H9 (cell line): ENCODE results near the gene GLCCI1. TPM values are rescaled to one million over a fixed set of nuclear protein-coding genes. Genes with fewer than 3 reads are reported as not detected.

Source experiments
- DNase-seq: peaks from one replicate; pipeline ENCODE4 v3.0.0-alpha.2; 2017
- H2AFZ ChIP-seq: one replicate; pipeline ENCODE4 v1.6.1; 2013; ENCODE audit warnings: mild to moderate bottlenecking, low read length, control low read depth, moderate library complexity
- H2AK5ac ChIP-seq: 2 replicates; pipeline ENCODE4 v1.6.1; 2013; ENCODE audit warnings: low read length, control low read depth, mixed read lengths; ENCODE audit not compliant: insufficient read length
- H2BK120ac ChIP-seq: one replicate; pipeline ENCODE4 v1.6.1; 2013; ENCODE audit warnings: low read depth, mild to moderate bottlenecking, low read length, control low read depth, inconsistent platforms; ENCODE audit not compliant: poor library complexity, severe bottlenecking
- H2BK12ac ChIP-seq: 2 replicates; pipeline ENCODE4 v1.6.1; 2013; ENCODE audit warnings: low read length, control low read depth, mixed read lengths, low read depth; ENCODE audit not compliant: insufficient read length
- H2BK15ac ChIP-seq: 2 replicates; pipeline ENCODE4 v1.6.1; 2013; ENCODE audit warnings: low read depth, low read length, control low read depth
- H2BK20ac ChIP-seq: one replicate; pipeline ENCODE4 v1.6.1; 2013; ENCODE audit warnings: low read depth, mild to moderate bottlenecking, low read length, control low read depth, inconsistent platforms; ENCODE audit not compliant: poor library complexity, severe bottlenecking
- H2BK5ac ChIP-seq: 2 replicates; pipeline ENCODE4 v1.6.1; 2013; ENCODE audit warnings: low read length, control low read depth, mixed read lengths; ENCODE audit not compliant: insufficient read length
- H3K14ac ChIP-seq: 2 replicates; pipeline ENCODE4 v1.6.1; 2013; ENCODE audit warnings: low read length, control low read depth; ENCODE audit not compliant: insufficient read depth
- H3K18ac ChIP-seq: 2 replicates; pipeline ENCODE4 v1.6.1; 2013; ENCODE audit warnings: low read depth, mild to moderate bottlenecking, mixed read lengths, low read length, control low read depth; ENCODE audit not compliant: insufficient read length
- H3K23ac ChIP-seq: 2 replicates; pipeline ENCODE4 v1.6.1; 2013; ENCODE audit warnings: low read length, control low read depth, mixed read lengths, low read depth; ENCODE audit not compliant: insufficient read length
- H3K23me2 ChIP-seq: 2 replicates; pipeline ENCODE4 v1.6.1; 2013; ENCODE audit warnings: low read depth, mild to moderate bottlenecking, mixed read lengths, low read length, control low read depth; ENCODE audit not compliant: insufficient read length, poor library complexity, severe bottlenecking
- H3K27ac ChIP-seq: 2 replicates; pipeline ENCODE4 v1.5.1; 2013; ENCODE audit warnings: low read length, control low read depth, mixed read lengths, low read depth; ENCODE audit not compliant: insufficient read length
- H3K27me3 ChIP-seq: 2 replicates; pipeline ENCODE4 v1.6.1; 2013; ENCODE audit warnings: low read length, control low read depth, inconsistent platforms; ENCODE audit not compliant: insufficient read depth
- H3K4ac ChIP-seq: 2 replicates; pipeline ENCODE4 v1.6.1; 2013; ENCODE audit warnings: low read depth, mild to moderate bottlenecking, control low read depth, inconsistent platforms, low read length, moderate library complexity
- H3K4me1 ChIP-seq: 2 replicates; pipeline ENCODE4 v1.6.1; 2013; ENCODE audit warnings: low read length, control low read depth, inconsistent platforms; ENCODE audit not compliant: insufficient read depth
- H3K4me2 ChIP-seq: 2 replicates; pipeline ENCODE4 v1.6.1; 2013; ENCODE audit warnings: low read length, control low read depth, mixed read lengths; ENCODE audit not compliant: insufficient read length, insufficient read depth
- H3K56ac ChIP-seq: 2 replicates; pipeline ENCODE4 v1.6.1; 2013; ENCODE audit warnings: low read depth, mild to moderate bottlenecking, mixed read lengths, low read length, control low read depth; ENCODE audit not compliant: insufficient read length
- H3K79me1 ChIP-seq: 2 replicates; pipeline ENCODE4 v1.6.1; 2013; ENCODE audit warnings: low read depth, mild to moderate bottlenecking, moderate library complexity, low read length, control low read depth, inconsistent platforms; ENCODE audit not compliant: insufficient read depth, poor library complexity, severe bottlenecking
- H3K79me2 ChIP-seq: 2 replicates; pipeline ENCODE4 v1.6.1; 2013; ENCODE audit warnings: low read length, control low read depth, inconsistent platforms; ENCODE audit not compliant: insufficient read depth
- H3K9ac ChIP-seq: 2 replicates; pipeline ENCODE4 v1.6.1; 2013; ENCODE audit warnings: low read length, control low read depth, mixed read lengths; ENCODE audit not compliant: insufficient read length; ENCODE audit errors: extremely low read depth
- H3K9me3 ChIP-seq: one replicate; pipeline ENCODE4 v1.6.1; 2013; ENCODE audit warnings: low read depth, low read length, inconsistent platforms; ENCODE audit not compliant: control insufficient read depth
- H3T11ph ChIP-seq: one replicate; pipeline ENCODE4 v1.6.1; 2013; ENCODE audit warnings: mild to moderate bottlenecking, low read length, control low read depth, inconsistent platforms
- H4K20me1 ChIP-seq: one replicate; pipeline ENCODE4 v1.6.1; 2013; ENCODE audit not compliant: control insufficient read depth, insufficient read length, insufficient read depth
- H4K5ac ChIP-seq: 2 replicates; pipeline ENCODE4 v1.6.1; 2013; ENCODE audit warnings: low read depth, mild to moderate bottlenecking, mixed read lengths, low read length, control low read depth; ENCODE audit not compliant: insufficient read length
- H4K8ac ChIP-seq: replicated peaks from 2 replicates; pipeline ENCODE4 v1.6.1; 2013; ENCODE audit warnings: low read length, control low read depth, mixed read lengths, low read depth; ENCODE audit not compliant: insufficient read length
- H4K91ac ChIP-seq: 2 replicates; pipeline ENCODE4 v1.6.1; 2013; ENCODE audit warnings: low read depth, mild to moderate bottlenecking, moderate library complexity, mixed read lengths, low read length, control low read depth; ENCODE audit not compliant: insufficient read length
- H3K27ac Mint-ChIP-seq, 3 experiments: 2 replicates in 2 of 3; 3 replicates in 1 of 3; pipeline ENCODE4 v1.8.0; 2020 to 2021; ENCODE audit warnings: mixed read lengths in 3 of 3, mild to moderate bottlenecking in 1 of 3, moderate library complexity in 1 of 3
- H3K27me3 Mint-ChIP-seq: 2 replicates; pipeline ENCODE4 v1.8.0; 2021; ENCODE audit warnings: low read depth, mild to moderate bottlenecking, moderate library complexity, mixed read lengths
- H3K36me3 Mint-ChIP-seq, 3 experiments: 2 replicates in 2 of 3; 3 replicates in 1 of 3; pipeline ENCODE4 v1.8.0; 2020 to 2021; ENCODE audit warnings: low read depth in 3 of 3, mixed read lengths in 3 of 3; ENCODE audit not compliant: insufficient read depth in 1 of 3
- H3K4me1 Mint-ChIP-seq, 2 experiments: 2 replicates each; pipeline ENCODE4 v1.8.0; 2020; ENCODE audit warnings: mixed read lengths in 2 of 2
- H3K4me3 Mint-ChIP-seq, 2 experiments: 2 replicates in 1 of 2; 3 replicates in 1 of 2; pipeline ENCODE4 v1.8.0; 2020 to 2021; ENCODE audit warnings: mild to moderate bottlenecking in 2 of 2, mixed read lengths in 2 of 2, moderate library complexity in 1 of 2
- H3K9me3 Mint-ChIP-seq, 2 experiments: 2 replicates in 1 of 2; 3 replicates in 1 of 2; pipeline ENCODE4 v1.8.0; 2020; ENCODE audit warnings: mild to moderate bottlenecking in 2 of 2, mixed read lengths in 2 of 2, moderate library complexity in 1 of 2
- CTCF ChIP-seq: fragments of 200-600 bp; sonication (generic); conservative IDR thresholded peaks from 3 replicates; pipeline ENCODE4 v1.8.0; 2021; ENCODE audit warnings: antibody characterized with exemption, mild to moderate bottlenecking
- WGBS: extraction: QIAGEN DNeasy Blood & Tissue Kit; methylation state at CpG from one replicate; pipeline ENCODE4 v1.1.7; 2013; ENCODE audit warnings: missing lambda C conversion rate, low lambda C conversion rate, mixed read lengths; ENCODE audit not compliant: insufficient read length; ENCODE audit errors: extremely low coverage; 5-methylcytosine and 5-hydroxymethylcytosine counted together
- total RNA-seq: library from RNA; stranded (reverse); gene quantifications from 2 replicates; pipeline ENCODE4 v1.2.1, GENCODE V29; 2021

The GLCCI1 gene
- total RNA-seq, 1 experiment from 2014 or later: 19.1 TPM

DNA sequence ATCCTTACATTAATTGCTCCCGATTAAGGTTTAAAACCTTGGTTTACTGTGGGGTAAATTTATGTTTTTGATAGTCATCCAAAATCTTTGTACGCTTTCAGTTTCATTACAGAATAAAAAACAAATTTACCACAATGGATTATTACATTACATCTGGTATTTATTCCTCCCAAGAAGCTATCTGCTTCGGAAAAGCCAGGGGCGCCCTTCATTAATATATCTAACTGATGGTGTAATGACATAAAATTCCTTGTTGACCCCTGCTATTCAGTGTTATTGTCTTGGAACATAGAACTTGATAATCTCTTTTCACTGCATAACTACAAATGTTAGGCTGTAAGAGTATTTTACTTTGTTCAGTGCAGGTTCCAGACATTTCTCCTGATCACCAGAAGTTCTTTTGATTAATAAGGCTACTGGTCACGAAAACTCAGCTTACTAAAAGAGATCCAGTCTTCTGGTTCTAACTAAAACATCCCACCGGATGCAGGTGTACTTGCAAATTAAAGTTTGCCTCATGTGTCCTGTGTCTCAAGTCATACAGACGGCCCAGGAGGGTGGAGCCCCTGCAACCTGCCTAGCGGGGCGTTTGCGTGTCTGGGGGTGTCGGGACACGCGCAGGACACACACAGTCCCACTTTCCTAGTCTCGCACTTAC is 581 bp upstream of the GLCCI1 start:
- peak overlapping the region; percentile 75 to 95 for H3K4me3 Mint-ChIP-seq

More for the DNA sequence above, 581 bp upstream of the GLCCI1 start:
- no peak overlapping the region for H3K27ac ChIP-seq
- DNase-seq: no peak
- no peak overlapping the region for H3K18ac ChIP-seq
- H3K56ac ChIP-seq: no peak overlapping the region
- Mint-ChIP-seq H3K36me3 (no peaks in the 10 kb centered on the region), H3K4me1 (peaks cover 7 to 9% of the 10 kb centered on the region in 2 experiments), H3K27ac (peak overlapping the region in 1 of 3 experiments; percentile 39; a peak in 2 of 7 replicates), H3K9me3 (no peaks in the 10 kb centered on the region), H3K27me3 (no peaks in the 10 kb centered on the region)
- H2AFZ ChIP-seq: peak overlapping the region; percentile 49
- no peaks in the 10 kb centered on the region for H3K27me3 ChIP-seq
- no peak overlapping the region for H2AK5ac ChIP-seq
- no peak overlapping the region for H2BK120ac ChIP-seq
- H4K5ac ChIP-seq: no peak overlapping the region
- H3K23me2 ChIP-seq: peaks cover 11% of the 10 kb centered on the region
- no peak overlapping the region for H2BK20ac ChIP-seq
- peak overlapping the region; percentile 98 for H3K4me2 ChIP-seq
- no peak overlapping the region for H3K4ac ChIP-seq
- H3K9ac ChIP-seq: peak overlapping the region; percentile 41
- no peak overlapping the region for H3T11ph ChIP-seq
- peaks cover 6% of the 10 kb centered on the region for H3K79me2 ChIP-seq
- TF ChIP-seq CTCF: no peak
- no peak overlapping the region for H4K91ac ChIP-seq
- H3K4me1 ChIP-seq: peaks cover 5% of the 10 kb centered on the region; the same call in 1 of the 2 replicates
- H2BK5ac ChIP-seq: no peak overlapping the region
- no CpG with 5 or more reads among the region's 14 CpGs for WGBS
- H3K9me3 ChIP-seq: no peaks in the 10 kb centered on the region
- no peaks in the 10 kb centered on the region for H3K79me1 ChIP-seq
- H3K23ac ChIP-seq: no peak overlapping the region
- H4K20me1 ChIP-seq: no peaks in the 10 kb centered on the region
- no peak overlapping the region; the same call in 1 of the 2 replicates for H2BK15ac ChIP-seq
- no peak overlapping the region for H4K8ac ChIP-seq
- H2BK12ac ChIP-seq: no peak overlapping the region
- no peak overlapping the region for H3K14ac ChIP-seq
